Endodermal cell (in vitro differentiated cells): ENCODE results near the gene RALGPS1. TPM values are rescaled to one million over a fixed set of nuclear protein-coding genes. Genes with fewer than 3 reads are reported as not detected.

Source experiments
- DNase-seq: peaks from one replicate; pipeline ENCODE4 v3.0.0-alpha.2; 2017
- H3K27ac ChIP-seq: 2 replicates; pipeline ENCODE4 v1.5.1; 2013; ENCODE audit warnings: mild to moderate bottlenecking, low read depth, low read length, moderate library complexity
- H3K27me3 ChIP-seq: 2 replicates; pipeline ENCODE4 v1.6.1; 2013; ENCODE audit warnings: mild to moderate bottlenecking, low read length, moderate library complexity; ENCODE audit not compliant: insufficient read depth, control insufficient read depth, poor library complexity, severe bottlenecking
- H3K36me3 ChIP-seq: 2 replicates; pipeline ENCODE4 v1.7.0; 2013; ENCODE audit warnings: mild to moderate bottlenecking, low read length, moderate library complexity; ENCODE audit not compliant: control insufficient read depth, insufficient read depth
- H3K4me1 ChIP-seq: one replicate; pipeline ENCODE4 v1.7.0; 2013; ENCODE audit warnings: low read length; ENCODE audit not compliant: control insufficient read depth, insufficient read depth
- H3K4me3 ChIP-seq: 2 replicates; pipeline ENCODE4 v1.5.1; 2013; ENCODE audit warnings: mild to moderate bottlenecking, low read length, moderate library complexity
- H3K9ac ChIP-seq: 2 replicates; pipeline ENCODE4 v1.6.1; 2013; ENCODE audit warnings: mild to moderate bottlenecking, low read length, moderate library complexity; ENCODE audit not compliant: poor library complexity, severe bottlenecking; ENCODE audit errors: extremely low read depth
- H3K9me3 ChIP-seq: 2 replicates; pipeline ENCODE4 v1.6.1; 2013; ENCODE audit warnings: mild to moderate bottlenecking, low read length, moderate library complexity; ENCODE audit not compliant: control insufficient read depth
- H3K27ac Mint-ChIP-seq: 2 replicates; pipeline ENCODE4 v1.8.0; 2020; ENCODE audit warnings: mixed read lengths
- H3K27me3 Mint-ChIP-seq: 2 replicates; pipeline ENCODE4 v1.8.0; 2021; ENCODE audit warnings: mild to moderate bottlenecking, mixed read lengths; ENCODE audit not compliant: insufficient read depth
- H3K36me3 Mint-ChIP-seq: 2 replicates; pipeline ENCODE4 v1.8.0; 2020; ENCODE audit warnings: low read depth, mixed read lengths
- H3K4me1 Mint-ChIP-seq: 2 replicates; pipeline ENCODE4 v1.8.0; 2020; ENCODE audit warnings: mixed read lengths
- H3K4me3 Mint-ChIP-seq: 2 replicates; pipeline ENCODE4 v1.8.0; 2020; ENCODE audit warnings: mild to moderate bottlenecking, moderate library complexity, mixed read lengths
- H3K9me3 Mint-ChIP-seq: 2 replicates; pipeline ENCODE4 v1.8.0; 2020; ENCODE audit warnings: mild to moderate bottlenecking, mixed read lengths
- CTCF ChIP-seq: fragments of 200-600 bp; sonication (generic); conservative IDR thresholded peaks from 2 replicates; pipeline ENCODE4 v1.5.0; 2021; ENCODE audit warnings: antibody characterized with exemption, mild to moderate bottlenecking
- WGBS, 2 experiments: methylation state at CpG; one replicate each; pipeline versions ENCODE4 v1.1.5 to v1.1.7; 2013; ENCODE audit warnings: missing lambda C conversion rate in 2 of 2, mixed read lengths in 1 of 2; ENCODE audit not compliant: insufficient coverage in 1 of 2, insufficient read length in 1 of 2; 5-methylcytosine and 5-hydroxymethylcytosine counted together
- total RNA-seq, 2 donors: library from RNA; stranded (reverse); fragmentation: NEBNext Ultra II Directional in 1 of 2; extraction: Animal tissue kit (Norgen Biotek cat#: 25700) in 1 of 2; gene quantifications; 2 replicates in 1 of 2; 3 replicates in 1 of 2; pipeline ENCODE4 v1.2.1, GENCODE V29; 2021

RALGPS1 gene
- total RNA-seq, 2 donors from 2014 or later: 23.3 to 25.0 TPM

DNA sequence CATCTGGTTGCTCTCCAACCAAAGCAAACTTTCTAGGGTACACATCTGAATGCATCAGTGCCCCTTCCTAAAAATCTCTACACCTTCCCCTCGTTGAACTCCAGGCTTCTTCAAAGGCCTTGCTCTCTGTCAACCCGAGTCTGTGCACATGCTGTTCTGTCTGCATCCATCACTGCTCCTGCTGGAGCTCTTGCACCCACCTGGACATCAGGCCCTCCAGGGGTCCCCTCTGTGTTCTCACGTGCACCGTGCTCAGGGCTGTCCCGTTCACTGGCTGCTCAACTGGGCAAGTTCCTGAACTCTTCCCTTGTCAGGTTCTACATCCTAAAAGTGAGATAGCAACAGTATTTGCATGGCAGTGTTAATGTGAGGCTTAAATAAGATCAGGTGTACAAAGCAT lies 270.6 kb downstream of the RALGPS1 start:
- no peak for DNase-seq
- no peaks in the 10 kb centered on the region for H3K9me3 Mint-ChIP-seq
- no peak overlapping the region for H3K27ac Mint-ChIP-seq
- TF ChIP-seq CTCF: no peak
- no peak overlapping the region for H3K4me3 Mint-ChIP-seq
- H3K36me3 ChIP-seq: no peaks in the 10 kb centered on the region
- H3K9ac ChIP-seq: no peak overlapping the region
- H3K4me1 Mint-ChIP-seq: peaks cover 22% of the 10 kb centered on the region
- H3K36me3 Mint-ChIP-seq: no peaks in the 10 kb centered on the region
- 72 to 93% methylated on average over 2 to 5 of the region's 5 CpGs for WGBS, 2 experiments
- H3K27me3 Mint-ChIP-seq: no peaks in the 10 kb centered on the region
- no peaks in the 10 kb centered on the region for H3K4me1 ChIP-seq
- H3K27ac ChIP-seq: no peak overlapping the region
- no peaks in the 10 kb centered on the region for H3K27me3 ChIP-seq
- no peak overlapping the region for H3K4me3 ChIP-seq
- H3K9me3 ChIP-seq: no peaks in the 10 kb centered on the region

DNA sequence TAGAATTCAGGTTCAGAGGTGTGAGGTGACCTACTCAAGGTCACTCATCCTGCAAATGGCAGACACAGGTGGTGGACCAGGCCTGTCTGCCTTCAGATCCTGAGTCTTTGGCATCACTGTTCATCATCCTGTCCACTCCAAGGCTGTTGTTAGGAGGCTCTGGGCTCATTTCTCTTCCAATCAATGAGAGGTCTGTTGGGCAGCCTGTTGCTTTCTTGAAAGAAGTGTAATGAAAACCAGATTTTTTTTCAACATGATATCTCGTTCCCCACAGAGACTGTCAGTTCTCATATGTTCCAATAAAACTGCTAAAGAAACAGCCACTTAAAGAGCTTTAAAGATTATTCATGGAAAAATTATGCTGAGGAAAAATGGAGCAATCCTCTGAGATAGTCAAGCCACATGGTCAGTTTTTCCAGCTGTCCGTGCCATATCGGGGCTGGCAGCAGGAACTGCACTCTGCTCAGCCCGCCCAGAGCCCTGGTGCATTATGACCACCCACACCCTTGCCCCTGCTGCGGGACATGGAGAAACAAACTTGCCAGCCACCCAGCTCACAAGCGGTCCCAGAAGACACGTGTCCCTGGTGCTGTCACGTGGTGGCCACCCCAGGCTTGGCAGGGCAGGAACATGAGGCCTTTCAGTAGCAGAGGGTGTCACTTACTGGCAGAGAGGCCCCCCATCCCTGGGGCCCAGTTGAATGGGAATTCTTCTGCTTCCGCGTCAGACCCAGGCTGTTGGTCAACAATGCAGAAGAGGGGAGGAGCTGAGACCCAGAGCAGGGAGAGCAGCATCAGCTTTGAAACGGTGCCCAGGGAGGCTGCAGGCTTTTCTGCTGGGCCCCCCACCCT lies 271.6 kb downstream of the RALGPS1 start:
- Mint-ChIP-seq H3K27me3 (no peaks in the 10 kb centered on the region), H3K36me3 (no peaks in the 10 kb centered on the region), H3K27ac (peak overlapping the region; percentile 33), H3K4me3 (no peak overlapping the region), H3K9me3 (no peaks in the 10 kb centered on the region), H3K4me1 (peaks cover 26% of the 10 kb centered on the region)
- TF ChIP-seq CTCF: no peak
- Histone ChIP-seq H3K4me3 (no peak overlapping the region), H3K9ac (no peak overlapping the region), H3K9me3 (no peaks in the 10 kb centered on the region), H3K27ac (peak overlapping the region; percentile 0), H3K27me3 (no peaks in the 10 kb centered on the region), H3K4me1 (no peaks in the 10 kb centered on the region), H3K36me3 (no peaks in the 10 kb centered on the region)
- no peak for DNase-seq
- WGBS, 2 experiments: 77 to 81% methylated on average over 8 to 11 of the region's 11 CpGs

- H3K4me1 ChIP-seq: no peaks in the 10 kb centered on the region
- no peaks in the 10 kb centered on the region for H3K36me3 ChIP-seq
- no peaks in the 10 kb centered on the region for H3K9me3 Mint-ChIP-seq
- H3K27ac Mint-ChIP-seq: peak overlapping the region; percentile 33
- peaks cover 29% of the 10 kb centered on the region for H3K4me1 Mint-ChIP-seq
- H3K4me3 Mint-ChIP-seq: no peak overlapping the region
- H3K27me3 ChIP-seq: no peaks in the 10 kb centered on the region
- DNase-seq: no peak
- no peaks in the 10 kb centered on the region for H3K9me3 ChIP-seq
- H3K9ac ChIP-seq: no peak overlapping the region
- TF ChIP-seq CTCF: no peak
- 94% methylated on average over 5 to 7 of the region's 7 CpGs for WGBS, 2 experiments
- H3K27ac ChIP-seq: no peak overlapping the region
- H3K36me3 Mint-ChIP-seq: no peaks in the 10 kb centered on the region
- H3K4me3 ChIP-seq: no peak overlapping the region
- no peaks in the 10 kb centered on the region for H3K27me3 Mint-ChIP-seq
Observed at GRCh38 chr9:127186806-127187205, 272.2 kb downstream of the RALGPS1 start.
